GM13976 (cell line): ENCODE results near the gene UBE4A.

Source experiments
- DNase-seq: peaks from one replicate; pipeline ENCODE4 v3.0.0; 2012; ENCODE audit warnings: low spot score
- in situ Hi-C: fragments of 300-500 bp; cut with MboI; formaldehyde crosslinking; loops from one replicate; pipeline ENCODE4 v1.12.0; 2022; ENCODE audit warnings: low sequenced_read_pairs, mixed read lengths, inconsistent platforms; ENCODE audit not compliant: unreplicated experiment
- TF ChIP-seq, protein P1 (sequence below): IDR thresholded peaks from 2 replicates; pipeline ENCODE4 v1.5.1; 2012; ENCODE audit warnings: borderline replicate concordance, mild to moderate bottlenecking; ENCODE audit not compliant: insufficient read depth; ENCODE audit errors: extremely low read depth, missing control alignments, control extremely low read depth

The UBE4A gene

GRCh38 chr11:118339281-118339961, 20.0 kb upstream of the UBE4A start:
- TF ChIP-seq, protein P1, sequence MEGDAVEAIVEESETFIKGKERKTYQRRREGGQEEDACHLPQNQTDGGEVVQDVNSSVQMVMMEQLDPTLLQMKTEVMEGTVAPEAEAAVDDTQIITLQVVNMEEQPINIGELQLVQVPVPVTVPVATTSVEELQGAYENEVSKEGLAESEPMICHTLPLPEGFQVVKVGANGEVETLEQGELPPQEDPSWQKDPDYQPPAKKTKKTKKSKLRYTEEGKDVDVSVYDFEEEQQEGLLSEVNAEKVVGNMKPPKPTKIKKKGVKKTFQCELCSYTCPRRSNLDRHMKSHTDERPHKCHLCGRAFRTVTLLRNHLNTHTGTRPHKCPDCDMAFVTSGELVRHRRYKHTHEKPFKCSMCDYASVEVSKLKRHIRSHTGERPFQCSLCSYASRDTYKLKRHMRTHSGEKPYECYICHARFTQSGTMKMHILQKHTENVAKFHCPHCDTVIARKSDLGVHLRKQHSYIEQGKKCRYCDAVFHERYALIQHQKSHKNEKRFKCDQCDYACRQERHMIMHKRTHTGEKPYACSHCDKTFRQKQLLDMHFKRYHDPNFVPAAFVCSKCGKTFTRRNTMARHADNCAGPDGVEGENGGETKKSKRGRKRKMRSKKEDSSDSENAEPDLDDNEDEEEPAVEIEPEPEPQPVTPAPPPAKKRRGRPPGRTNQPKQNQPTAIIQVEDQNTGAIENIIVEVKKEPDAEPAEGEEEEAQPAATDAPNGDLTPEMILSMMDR: no peak
- in situ Hi-C loops: no loop called here
- no peak for DNase-seq

- in situ Hi-C loops: no loop called here
- DNase-seq: no peak
- TF ChIP-seq, protein P1: no peak
These were observed 19.0 kb upstream of the UBE4A start for GRCh38 chr11:118340449-118340848.

- DNase-seq: no peak
- TF ChIP-seq, protein P1: no peak
- in situ Hi-C loops: no loop called here
These were observed 18.1 kb upstream of the UBE4A start for GRCh38 chr11:118341261-118341660.

DNA sequence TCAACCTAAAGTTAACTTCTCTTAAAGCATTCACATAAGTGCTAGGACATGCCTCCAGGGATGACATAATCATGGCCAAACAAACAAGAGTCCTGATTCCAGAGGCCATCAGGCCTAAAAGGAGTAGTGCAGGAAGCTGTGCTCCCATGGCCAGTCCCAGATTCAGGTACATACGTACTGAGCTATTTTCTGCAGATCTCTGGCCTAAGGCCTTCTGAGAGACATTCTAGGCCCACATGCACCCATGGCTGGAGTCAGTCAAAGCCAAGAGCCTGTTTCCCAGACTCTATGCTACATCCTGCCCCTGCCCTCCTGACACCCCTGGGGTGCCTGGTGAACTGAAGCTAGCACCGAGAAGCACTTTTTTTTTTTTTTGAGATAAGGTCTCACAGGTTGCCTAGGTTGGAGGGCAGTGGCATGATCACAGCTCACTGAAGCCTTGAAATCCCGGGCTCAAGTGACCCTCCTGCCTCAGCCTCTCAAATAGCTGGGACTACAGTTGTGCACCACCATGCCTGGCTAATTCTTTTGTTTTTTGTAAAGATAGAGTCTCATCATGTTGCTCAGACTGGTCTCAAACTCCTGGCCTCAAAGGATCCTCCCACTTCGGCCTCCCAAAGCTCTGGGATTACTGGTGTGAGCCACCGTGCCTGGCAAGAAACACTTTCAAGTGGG, 17.4 kb upstream of the UBE4A start:
- in situ Hi-C loops: no loop called here
- TF ChIP-seq, protein P1: no peak
- DNase-seq: no peak

GRCh38 chr11:118342503-118343161, 16.8 kb upstream of the UBE4A start, which contains the start of gene CD3D:
Gene CD3D, minus strand, starts transcription at chr11:118342705. Its CDS starts 98 bp downstream, at chr11:118342607.
- TF ChIP-seq, protein P1: no peak
- DNase-seq: no peak
- in situ Hi-C loops: no loop called here

DNA sequence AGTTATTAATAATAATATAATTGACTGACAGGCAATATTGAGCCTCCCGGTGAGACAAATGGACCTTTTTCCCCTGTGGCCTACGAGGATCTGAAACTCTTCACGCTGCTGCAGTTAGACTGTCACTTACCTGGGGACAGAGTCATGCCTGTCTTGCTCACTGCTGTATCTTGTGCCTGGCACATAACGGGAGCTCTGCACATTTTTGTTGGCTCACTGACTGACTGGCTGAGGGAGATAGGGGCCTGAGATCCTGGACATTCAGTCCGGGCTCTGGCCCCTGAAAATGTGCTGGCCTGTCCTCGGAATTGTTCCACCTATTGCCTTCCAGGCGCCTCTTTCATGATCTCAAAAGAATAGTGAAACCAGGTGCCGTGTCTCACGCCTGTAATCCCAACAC, 16.2 kb upstream of the UBE4A start:
- in situ Hi-C loops: no loop called here
- no peak for DNase-seq
- TF ChIP-seq, protein P1: no peak
